Upper lobe of left lung (tissue), 6 donors: Measurements from ENCODE around the gene AMPD3. TPM values are rescaled to one million over a fixed set of nuclear protein-coding genes. Genes with fewer than 3 reads are reported as not detected.

Experiments
- ATAC-seq, 2 donors: fragments of 200-7000 bp; cut with Tn5 transposase; one replicate each; pipeline ENCODE4 v1.9.1; 2022; ENCODE audit warnings: mild to moderate bottlenecking in 2 of 2, moderate library complexity in 2 of 2; ENCODE audit not compliant: low FRiP score in 2 of 2
- DNase-seq, 2 donors: peaks; one replicate each; pipeline ENCODE4 v3.0.0-alpha.2; 2019 to 2020
- H3K27ac ChIP-seq, 4 donors: fragments of 200-600 bp; sonication (generic); one replicate each; pipeline ENCODE4 v1.5.1; 2016 to 2019
- H3K27me3 ChIP-seq, 4 donors: fragments of 200-600 bp; sonication (generic); one replicate each; pipeline ENCODE4 v1.5.1; 2017 to 2019
- H3K36me3 ChIP-seq, 4 donors: fragments of 200-600 bp; sonication (generic); one replicate each; pipeline ENCODE4 v1.5.1; 2016 to 2019
- H3K4me1 ChIP-seq, 4 donors: fragments of 200-600 bp; sonication (generic); one replicate each; pipeline ENCODE4 v1.5.1; 2018 to 2019
- H3K4me3 ChIP-seq, 4 donors: fragments of 200-600 bp; sonication (generic); one replicate each; pipeline ENCODE4 v1.5.1; 2017 to 2019; ENCODE audit warnings: mild to moderate bottlenecking in 2 of 4, moderate library complexity in 1 of 4
- H3K9me3 ChIP-seq, 4 donors: fragments of 200-600 bp; sonication (generic); one replicate each; pipeline ENCODE4 v1.5.1; 2018 to 2019
- EP300 ChIP-seq, 4 donors: sonication (generic); formaldehyde crosslinking; IDR thresholded peaks; one replicate each; pipeline ENCODE4 v1.5.1; 2017; ENCODE audit warnings: antibody characterized with exemption in 4 of 4, control low read depth in 2 of 4
- POLR2A ChIP-seq, 4 donors: fragments of 450-650 bp; IDR thresholded peaks; one replicate each; pipeline ENCODE4 v1.5.1; 2016 to 2017; ENCODE audit warnings: antibody characterized with exemption in 4 of 4, mild to moderate bottlenecking in 2 of 4
- POLR2AphosphoS5 ChIP-seq, 2 donors: sonication (generic); formaldehyde crosslinking; IDR thresholded peaks; one replicate each; pipeline ENCODE4 v1.5.1; 2017; ENCODE audit warnings: antibody characterized with exemption in 2 of 2
- WGBS, 2 donors: methylation state at CpG; one replicate each; pipeline ENCODE4 v1.1.5; 2017 to 2018; 5-methylcytosine and 5-hydroxymethylcytosine counted together
- total RNA-seq, 6 donors: library from RNA; depleted of rRNA in 4 of 6; stranded (reverse); fragments of >200 nt in 4 of 6; gene quantifications; one replicate each; pipeline versions ENCODE4 v1.1.0 to v1.2.1, GENCODE V29; 2016 to 2021
- TF ChIP-seq, protein P1 (sequence below), 6 experiments: fragments of 450-650 bp in 4 of 6; fragments of 200-600 bp in 2 of 6; sonication (generic) in 2 of 6; IDR thresholded peaks; one replicate each; pipeline ENCODE4 v1.5.1; 2016 to 2019; ENCODE audit warnings: antibody characterized with exemption in 6 of 6
- donor health status: DM: no; HTN: no; CAD: no; lungs with moderate emphysema.
- donor health status: DM: no; HTN: yes; CAD: no; lungs with severe emphysema.

The AMPD3 gene
- 10 to 100 TPM in 2 of 6 donors, 1 to 10 TPM in 4; 5.4 to 49.2 (median 9.3) TPM for total RNA-seq

DNA sequence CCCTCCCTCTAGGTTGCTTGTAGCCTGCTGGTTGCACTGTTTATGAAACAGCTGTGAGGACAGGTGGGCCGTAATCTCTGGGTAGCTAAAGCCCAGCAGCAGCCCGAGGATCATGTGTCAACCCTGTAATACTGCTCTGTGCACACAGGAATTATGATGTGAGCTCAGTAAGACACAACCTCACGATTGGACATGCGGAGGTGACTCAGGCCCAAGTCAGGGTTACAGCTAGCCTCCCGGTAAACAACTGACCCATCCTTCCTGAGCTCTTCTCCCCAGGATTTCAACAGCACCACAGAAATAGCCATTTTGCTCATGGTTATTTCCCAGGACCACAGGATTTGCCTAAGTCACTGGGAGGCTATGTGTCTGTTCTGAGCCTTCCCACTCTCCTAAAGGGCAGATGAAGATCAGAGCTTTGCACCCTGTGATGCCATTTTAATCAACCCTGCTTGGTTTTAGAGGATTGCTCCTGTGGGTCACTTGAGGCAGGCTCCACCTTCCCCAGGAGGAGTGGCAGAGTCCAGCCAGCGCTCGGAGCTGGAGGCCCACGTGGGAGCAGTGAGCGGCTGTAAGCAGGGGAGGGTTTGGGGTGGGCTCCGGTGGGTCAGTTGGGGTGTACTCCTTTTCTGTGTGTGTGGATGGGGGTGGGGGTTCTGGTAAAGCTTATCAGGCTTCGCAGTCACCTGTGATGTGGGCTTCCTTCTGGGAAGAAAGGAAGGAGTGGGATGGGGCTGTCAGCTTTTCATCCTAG lies at the start of gene AMPD3:
TSS of gene AMPD3 (plus strand) at position 387 of the 754 bp plus-strand sequence. CDS start 6,256 bp downstream, outside the sequence.
- no peaks in the 10 kb centered on the region for H3K9me3 ChIP-seq
- peak within 1 kb of the TSS; percentile 56 to 80 (median 66) for H3K27ac ChIP-seq
- peaks cover 0 to 6% (median 0%) of the 10 kb centered on the region in 4 donors for H3K27me3 ChIP-seq
- H3K4me1 ChIP-seq, result peaks cover 13 to 45% (median 31%) of the 10 kb centered on the region in 4 donors
- ATAC-seq, result peak in 1 of 2 donors; percentile 17
- TF ChIP-seq POLR2AphosphoS5 (IDR thresholded peaks at IDR 0.05) (peak in 1 of 2 donors; percentile 42), POLR2A (IDR thresholded peaks at IDR 0.05) (peak in 1 of 4 donors; percentile 42), EP300 (IDR thresholded peaks at IDR 0.05) (no peak)
- 75 to 90% methylated on average over 5 to 11 of the region's 11 CpGs for WGBS, 2 donors
- no peaks in the 10 kb centered on the region for H3K36me3 ChIP-seq
- DNase-seq, result peak; percentile 29 to 39
- peak within 1 kb of the TSS in 3 of 4 donors; percentile 22 to 45 (median 44) for H3K4me3 ChIP-seq

DNA sequence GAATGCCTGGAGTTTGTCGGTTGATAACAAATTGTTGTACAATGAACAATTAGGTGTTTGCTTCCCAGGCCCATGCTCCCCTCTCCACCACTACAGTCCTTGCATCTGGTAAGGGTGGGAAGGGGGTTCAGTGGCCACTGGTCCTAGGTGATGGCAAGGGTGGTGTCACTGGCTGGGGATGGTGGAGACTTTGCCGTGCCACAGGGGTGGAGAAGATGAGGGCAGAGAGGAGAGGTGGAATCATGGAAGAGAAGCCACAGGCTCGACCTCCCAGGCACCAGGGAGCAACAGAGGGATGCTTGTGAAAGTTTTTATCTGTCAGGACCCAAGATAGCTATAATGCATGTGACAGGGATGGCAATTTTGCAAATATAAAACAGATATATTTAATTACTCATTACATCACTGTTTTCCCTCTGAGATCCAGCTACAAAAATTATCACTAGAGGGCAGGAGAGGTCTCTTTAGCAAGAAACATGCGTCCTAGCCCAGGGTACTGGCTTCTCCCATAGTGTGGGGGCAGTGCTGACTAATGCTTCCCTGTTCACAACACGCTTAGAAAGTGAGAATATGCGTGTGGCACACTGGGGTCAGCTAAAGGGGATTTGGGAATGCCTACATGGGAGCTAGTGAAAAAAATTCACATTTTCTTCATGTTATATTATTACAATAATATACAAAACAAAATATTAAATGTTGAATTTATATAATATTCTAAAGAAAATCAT lies 49.0 kb upstream of the AMPD3 start:
- Histone ChIP-seq H3K36me3 (no peaks in the 10 kb centered on the region), H3K4me3 (no peak overlapping the region), H3K27ac (no peak overlapping the region), H3K27me3 (no peaks in the 10 kb centered on the region), H3K9me3 (no peaks in the 10 kb centered on the region), H3K4me1 (peaks cover 14 to 35% (median 20%) of the 10 kb centered on the region in 4 donors)
- 31 to 33% methylated on average over 6 of the region's 6 CpGs for WGBS, 2 donors
- TF ChIP-seq, protein P1, sequence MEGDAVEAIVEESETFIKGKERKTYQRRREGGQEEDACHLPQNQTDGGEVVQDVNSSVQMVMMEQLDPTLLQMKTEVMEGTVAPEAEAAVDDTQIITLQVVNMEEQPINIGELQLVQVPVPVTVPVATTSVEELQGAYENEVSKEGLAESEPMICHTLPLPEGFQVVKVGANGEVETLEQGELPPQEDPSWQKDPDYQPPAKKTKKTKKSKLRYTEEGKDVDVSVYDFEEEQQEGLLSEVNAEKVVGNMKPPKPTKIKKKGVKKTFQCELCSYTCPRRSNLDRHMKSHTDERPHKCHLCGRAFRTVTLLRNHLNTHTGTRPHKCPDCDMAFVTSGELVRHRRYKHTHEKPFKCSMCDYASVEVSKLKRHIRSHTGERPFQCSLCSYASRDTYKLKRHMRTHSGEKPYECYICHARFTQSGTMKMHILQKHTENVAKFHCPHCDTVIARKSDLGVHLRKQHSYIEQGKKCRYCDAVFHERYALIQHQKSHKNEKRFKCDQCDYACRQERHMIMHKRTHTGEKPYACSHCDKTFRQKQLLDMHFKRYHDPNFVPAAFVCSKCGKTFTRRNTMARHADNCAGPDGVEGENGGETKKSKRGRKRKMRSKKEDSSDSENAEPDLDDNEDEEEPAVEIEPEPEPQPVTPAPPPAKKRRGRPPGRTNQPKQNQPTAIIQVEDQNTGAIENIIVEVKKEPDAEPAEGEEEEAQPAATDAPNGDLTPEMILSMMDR (IDR thresholded peaks at IDR 0.05), result peak; percentile 50 to 80 (median 62)
- no peak for TF ChIP-seq POLR2A (IDR thresholded peaks at IDR 0.05)
- ATAC-seq (peak; percentile 82 to 94), DNase-seq (peak in 1 of 2 donors; percentile 82)

DNA sequence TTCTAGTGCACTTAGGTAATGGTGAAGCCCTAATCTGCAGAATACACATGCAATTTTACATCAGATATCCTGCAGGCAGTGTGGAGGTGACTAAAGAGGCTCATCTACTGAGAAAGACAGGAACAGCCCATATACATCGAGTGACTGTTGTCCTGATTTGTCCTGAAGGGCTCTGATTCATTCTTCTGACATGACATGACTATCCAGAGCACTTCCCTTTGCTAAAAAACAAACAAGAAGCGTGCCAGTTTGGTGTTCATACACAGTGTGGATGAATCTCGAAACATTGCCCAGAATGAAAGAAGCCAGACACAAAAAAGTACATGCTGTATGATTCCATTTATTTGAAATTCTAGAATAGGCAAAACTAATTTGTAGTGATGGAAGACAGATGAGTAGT lies 48.0 kb upstream of the AMPD3 start:
- H3K9me3 ChIP-seq, result no peaks in the 10 kb centered on the region
- peak in 1 of 2 donors; percentile 46 for ATAC-seq
- DNase-seq, result no peak
- no peaks in the 10 kb centered on the region for H3K36me3 ChIP-seq
- H3K4me1 ChIP-seq, result peaks cover 10 to 26% (median 17%) of the 10 kb centered on the region in 4 donors
- H3K4me3 ChIP-seq, result no peak overlapping the region
- no peak for TF ChIP-seq EP300 (IDR thresholded peaks at IDR 0.05)
- TF ChIP-seq, protein P1 (IDR thresholded peaks at IDR 0.05), result no peak
- TF ChIP-seq POLR2AphosphoS5 (IDR thresholded peaks at IDR 0.05), result no peak
- no peak for TF ChIP-seq POLR2A (IDR thresholded peaks at IDR 0.05)
- 14 to 17% methylated on average over 3 of the region's 3 CpGs for WGBS, 2 donors
- no peaks in the 10 kb centered on the region for H3K27me3 ChIP-seq
- no peak overlapping the region for H3K27ac ChIP-seq

DNA sequence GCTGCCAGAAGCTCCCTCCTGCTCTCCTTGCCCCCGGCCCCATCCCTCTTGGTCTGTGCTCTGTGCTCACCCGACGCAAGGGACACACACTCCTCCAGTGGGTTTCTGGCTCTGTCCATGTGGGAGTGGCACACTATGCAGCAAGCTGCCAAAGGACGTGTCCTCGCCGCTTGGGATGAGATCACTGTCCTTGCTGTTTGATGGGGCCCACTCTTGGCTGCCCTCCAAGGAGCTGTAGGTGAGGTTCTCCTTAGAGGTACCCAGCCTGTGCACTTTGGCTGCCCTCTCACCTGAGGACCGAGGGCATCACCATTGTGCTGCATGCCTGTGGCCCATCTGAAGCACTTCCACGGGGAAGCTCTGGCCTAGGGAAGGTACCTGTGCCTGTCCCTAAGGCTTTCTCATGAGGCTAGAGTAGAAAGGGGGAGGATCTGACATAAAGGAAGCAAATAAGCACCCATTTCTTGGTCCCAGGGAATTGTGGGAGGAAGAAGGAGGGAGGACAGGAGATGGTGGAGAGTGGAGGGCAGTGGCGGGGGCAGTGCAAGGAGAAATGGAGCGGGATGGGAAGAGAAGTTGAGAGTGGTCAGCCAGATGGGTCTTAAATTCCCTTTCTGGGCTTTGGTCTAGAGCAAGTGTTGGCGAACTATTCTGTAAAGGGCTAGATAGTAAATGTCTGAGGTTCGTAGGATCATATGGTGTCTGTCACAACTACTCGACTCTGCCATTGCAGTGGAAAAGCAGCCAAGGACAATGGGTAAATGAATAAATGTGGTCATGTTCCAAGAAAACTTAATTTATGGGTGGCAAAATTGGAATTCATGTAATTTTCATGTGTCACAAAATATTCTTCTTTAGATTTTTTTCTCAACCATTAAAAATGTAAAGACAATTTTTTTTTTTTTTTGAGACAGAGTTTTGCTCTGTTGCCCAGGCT lies 47.0 kb upstream of the AMPD3 start:
- Histone ChIP-seq H3K4me1 (peaks cover 10 to 26% (median 17%) of the 10 kb centered on the region in 4 donors), H3K27me3 (no peaks in the 10 kb centered on the region), H3K4me3 (no peak overlapping the region), H3K36me3 (no peaks in the 10 kb centered on the region), H3K9me3 (no peaks in the 10 kb centered on the region), H3K27ac (no peak overlapping the region)
- ATAC-seq (no peak), DNase-seq (no peak)
- TF ChIP-seq, protein P1 (IDR thresholded peaks at IDR 0.05), result no peak
- no peak for TF ChIP-seq POLR2A (IDR thresholded peaks at IDR 0.05)
- TF ChIP-seq POLR2AphosphoS5 (IDR thresholded peaks at IDR 0.05), result no peak
- no peak for TF ChIP-seq EP300 (IDR thresholded peaks at IDR 0.05)
- WGBS, 2 donors, result 85 to 92% methylated on average over 9 to 13 of the region's 13 CpGs
